Thoracic aorta (tissue), 2 donors: ENCODE data around the gene DAAM1. TPM values are rescaled to one million over a fixed set of nuclear protein-coding genes. Genes with fewer than 3 reads are reported as not detected.
A peak's percentile ranks its signal among the peaks of the same experiment; 100 is the strongest.

ENCODE experiments used
- ATAC-seq: fragments of 150-250 bp; one replicate; pipeline ENCODE4 v1.8.0; 2017; ENCODE audit warnings: low read depth; ENCODE audit not compliant: insufficient number of reproducible peaks, low FRiP score
- DNase-seq: peaks from one replicate; pipeline ENCODE4 v3.0.0-alpha.2; 2020; ENCODE audit warnings: low spot score
- H3K27ac ChIP-seq, 2 donors: fragments of 200-600 bp; sonication (generic); 1 replicate in 1 of 2; 2 replicates in 1 of 2; pipeline ENCODE4 v1.5.1; 2016; ENCODE audit warnings: mild to moderate bottlenecking in 2 of 2, moderate library complexity in 2 of 2
- H3K27me3 ChIP-seq: fragments of 200-600 bp; sonication (generic); replicated peaks from 2 replicates; pipeline ENCODE4 v1.6.0; 2016; ENCODE audit warnings: mild to moderate bottlenecking; ENCODE audit not compliant: insufficient read depth
- H3K36me3 ChIP-seq: fragments of 200-600 bp; sonication (generic); one replicate; pipeline ENCODE4 v1.5.1; 2016
- H3K4me1 ChIP-seq, 2 donors: fragments of 200-600 bp; sonication (generic); 1 replicate in 1 of 2; 2 replicates in 1 of 2; pipeline versions ENCODE4 v1.5.1 to v1.6.0; 2016; ENCODE audit warnings: low read depth in 2 of 2, mild to moderate bottlenecking in 1 of 2; ENCODE audit not compliant: control insufficient read depth in 1 of 2
- H3K4me3 ChIP-seq: fragments of 200-600 bp; sonication (generic); 2 replicates; pipeline ENCODE4 v1.5.1; 2016; ENCODE audit warnings: mild to moderate bottlenecking
- H3K9me3 ChIP-seq: fragments of 200-600 bp; sonication (generic); 2 replicates; pipeline ENCODE4 v1.5.1; 2016
- total RNA-seq, 2 donors: library from RNA; depleted of rRNA; stranded (reverse); fragments of >200 nt; gene quantifications; one replicate each; pipeline versions ENCODE4 v1.1.0 to v1.2.3, GENCODE V29; 2016
- TF ChIP-seq, protein P1 (sequence below): fragments of 200-600 bp; sonication (generic); IDR thresholded peaks from one replicate; pipeline ENCODE4 v1.5.1; 2019; ENCODE audit warnings: antibody characterized with exemption

The DAAM1 gene
- total RNA-seq, 2 donors from 2014 or later: 35.9 to 56.6 TPM

DNA sequence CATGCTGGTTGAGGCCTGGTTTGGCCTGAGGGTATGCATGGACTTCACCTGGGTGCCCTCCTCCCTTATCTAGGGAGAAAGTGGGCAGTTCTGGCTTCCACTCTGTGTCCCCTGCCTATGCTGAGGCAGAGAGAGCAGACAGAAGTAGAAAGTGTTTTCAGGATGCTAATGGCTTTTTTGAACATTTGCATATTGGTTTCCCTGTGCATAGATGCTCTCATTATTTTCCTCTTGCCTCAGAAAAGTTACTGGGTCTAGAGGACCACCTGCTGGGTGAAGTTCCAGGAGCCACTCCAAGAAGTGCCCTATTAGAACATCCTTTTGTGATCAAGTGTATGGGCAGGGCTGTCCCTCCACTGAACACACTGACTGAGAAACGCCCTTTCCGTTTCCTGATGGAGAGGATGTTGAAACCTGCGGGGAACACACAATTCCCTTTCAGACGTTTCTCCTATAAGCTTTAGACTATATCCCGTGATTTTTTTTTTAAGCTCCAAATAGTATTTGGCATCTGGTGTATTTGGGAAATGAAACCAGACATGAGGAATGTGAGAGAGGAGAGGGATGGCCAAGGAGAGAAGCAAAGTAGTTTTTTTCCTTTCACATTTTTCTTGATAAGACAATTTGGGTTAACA, 66.6 kb downstream of the DAAM1 start:
- no peak for DNase-seq
- peak; percentile 38 for ATAC-seq
- H3K4me3 ChIP-seq: peak overlapping the region; percentile 12
- H3K27me3 ChIP-seq: no peaks in the 10 kb centered on the region
- H3K27ac ChIP-seq: peak overlapping the region; percentile 79 to 83
- TF ChIP-seq, protein P1, sequence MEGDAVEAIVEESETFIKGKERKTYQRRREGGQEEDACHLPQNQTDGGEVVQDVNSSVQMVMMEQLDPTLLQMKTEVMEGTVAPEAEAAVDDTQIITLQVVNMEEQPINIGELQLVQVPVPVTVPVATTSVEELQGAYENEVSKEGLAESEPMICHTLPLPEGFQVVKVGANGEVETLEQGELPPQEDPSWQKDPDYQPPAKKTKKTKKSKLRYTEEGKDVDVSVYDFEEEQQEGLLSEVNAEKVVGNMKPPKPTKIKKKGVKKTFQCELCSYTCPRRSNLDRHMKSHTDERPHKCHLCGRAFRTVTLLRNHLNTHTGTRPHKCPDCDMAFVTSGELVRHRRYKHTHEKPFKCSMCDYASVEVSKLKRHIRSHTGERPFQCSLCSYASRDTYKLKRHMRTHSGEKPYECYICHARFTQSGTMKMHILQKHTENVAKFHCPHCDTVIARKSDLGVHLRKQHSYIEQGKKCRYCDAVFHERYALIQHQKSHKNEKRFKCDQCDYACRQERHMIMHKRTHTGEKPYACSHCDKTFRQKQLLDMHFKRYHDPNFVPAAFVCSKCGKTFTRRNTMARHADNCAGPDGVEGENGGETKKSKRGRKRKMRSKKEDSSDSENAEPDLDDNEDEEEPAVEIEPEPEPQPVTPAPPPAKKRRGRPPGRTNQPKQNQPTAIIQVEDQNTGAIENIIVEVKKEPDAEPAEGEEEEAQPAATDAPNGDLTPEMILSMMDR: no peak
- H3K9me3 ChIP-seq: no peaks in the 10 kb centered on the region
- H3K36me3 ChIP-seq: no peaks in the 10 kb centered on the region
- peaks cover 49 to 84% of the 10 kb centered on the region in 2 donors for H3K4me1 ChIP-seq

DNA sequence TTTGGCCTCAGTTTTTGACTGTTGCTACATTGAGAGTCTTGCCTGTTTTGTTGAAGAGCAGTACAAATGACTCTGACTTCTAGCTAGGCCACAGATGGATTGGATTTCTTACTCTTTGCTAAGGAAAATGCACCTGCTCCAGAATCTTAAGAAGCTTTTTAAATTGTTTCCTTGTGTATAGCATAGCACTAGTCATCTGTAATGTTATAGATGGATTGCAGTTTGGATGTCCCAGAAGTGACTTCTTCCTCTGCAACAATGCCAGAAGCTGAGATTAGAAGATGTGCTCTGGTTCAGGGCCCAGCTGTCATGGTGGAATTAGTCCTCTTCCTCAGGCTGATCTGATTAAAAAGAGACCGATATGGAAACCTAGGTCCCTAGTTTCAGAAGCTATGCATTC, 67.9 kb downstream of the DAAM1 start:
- DNase-seq (no peak), ATAC-seq (no peak)
- no peaks in the 10 kb centered on the region for H3K9me3 ChIP-seq
- peak overlapping the region; percentile 79 to 83 for H3K27ac ChIP-seq
- no peak overlapping the region for H3K4me3 ChIP-seq
- TF ChIP-seq, protein P1: no peak
- no peaks in the 10 kb centered on the region for H3K27me3 ChIP-seq
- no peaks in the 10 kb centered on the region for H3K36me3 ChIP-seq
- peaks cover 49 to 78% of the 10 kb centered on the region in 2 donors for H3K4me1 ChIP-seq

DNA sequence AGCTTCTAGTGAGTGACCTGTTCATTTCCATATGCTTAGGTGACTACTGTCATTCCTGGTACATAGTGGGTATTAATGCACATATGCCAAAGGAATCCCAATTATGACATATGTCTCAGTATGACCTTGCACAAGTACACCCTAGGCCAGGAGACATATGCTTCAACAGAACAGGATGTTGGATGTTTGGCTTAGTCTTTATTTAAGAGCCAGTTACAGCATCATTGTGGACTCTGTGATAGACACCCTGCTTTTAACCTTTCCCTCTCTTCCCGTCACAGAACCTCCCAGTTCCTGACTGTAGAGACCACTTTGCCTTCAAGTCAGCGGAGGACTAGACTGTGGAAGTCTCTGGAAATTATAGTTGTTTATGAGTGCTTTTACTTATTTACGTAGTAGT, 72.9 kb downstream of the DAAM1 start:
- ATAC-seq (no peak), DNase-seq (no peak)
- Histone ChIP-seq H3K27me3 (no peaks in the 10 kb centered on the region), H3K4me3 (no peak overlapping the region), H3K36me3 (peaks cover 3% of the 10 kb centered on the region), H3K4me1 (peaks cover 9 to 48% of the 10 kb centered on the region in 2 donors), H3K27ac (no peak overlapping the region), H3K9me3 (no peaks in the 10 kb centered on the region)
- TF ChIP-seq, protein P1: no peak

DNA sequence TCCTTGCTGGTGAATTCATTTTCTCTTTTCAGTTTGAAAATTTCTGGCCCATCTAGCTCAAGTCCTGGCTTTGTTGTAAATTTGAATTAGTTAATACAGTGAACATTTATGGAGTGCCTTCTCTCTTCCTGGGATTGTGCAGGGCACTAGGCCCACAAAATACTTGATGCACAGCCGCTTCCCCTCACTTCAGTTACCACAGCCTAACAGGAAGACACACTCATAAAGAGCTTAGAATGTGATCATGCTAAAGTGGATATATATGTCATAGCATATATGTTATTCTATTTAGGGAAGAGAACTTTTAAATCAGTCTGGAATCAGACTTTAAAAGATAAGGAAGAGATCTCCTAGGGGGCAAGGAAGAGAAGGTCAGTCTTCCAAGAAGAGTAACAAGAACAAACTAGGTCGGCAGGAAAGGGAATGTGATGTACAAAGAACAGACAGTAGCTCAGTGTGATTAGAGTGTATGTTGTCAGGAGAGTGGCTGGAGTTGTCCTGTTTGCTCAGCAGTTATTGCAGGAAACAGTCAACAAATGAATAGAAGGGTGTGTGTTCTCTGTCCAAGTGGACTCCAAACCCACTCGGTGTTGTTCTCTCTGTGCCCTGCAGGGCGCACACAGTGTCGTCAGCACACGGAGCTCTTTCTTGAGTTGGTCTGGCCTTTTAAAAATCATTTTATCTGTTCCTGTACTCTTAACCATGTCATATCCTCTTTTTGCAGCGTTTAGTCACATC, 74.4 kb downstream of the DAAM1 start:
- DNase-seq (no peak), ATAC-seq (no peak)
- H3K4me1 ChIP-seq: peaks cover 6 to 32% of the 10 kb centered on the region in 2 donors
- H3K27me3 ChIP-seq: no peaks in the 10 kb centered on the region
- TF ChIP-seq, protein P1: peak; percentile 8
- no peak overlapping the region for H3K27ac ChIP-seq
- H3K36me3 ChIP-seq: peaks cover 3% of the 10 kb centered on the region
- H3K4me3 ChIP-seq: no peak overlapping the region
- no peaks in the 10 kb centered on the region for H3K9me3 ChIP-seq

DNA sequence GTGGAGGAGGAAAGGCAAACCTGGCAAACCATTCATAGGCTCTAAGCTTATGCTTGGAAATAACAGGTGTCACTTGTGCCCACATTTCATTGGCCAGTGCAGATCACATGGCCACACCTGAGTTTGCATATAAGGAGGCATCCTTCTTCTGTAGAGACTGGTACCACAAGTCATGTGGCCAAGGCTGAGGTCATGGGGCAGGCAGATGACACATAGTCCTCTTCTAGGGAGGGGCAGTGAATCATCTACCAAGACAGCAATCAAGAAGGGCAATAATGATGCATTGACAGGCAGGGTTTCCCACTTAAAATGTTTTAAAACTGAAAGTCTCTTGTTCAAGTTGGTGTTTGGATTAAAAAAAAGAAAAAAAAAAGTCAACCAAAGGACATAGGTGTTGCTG, 77.3 kb downstream of the DAAM1 start:
- Histone ChIP-seq H3K27me3 (no peaks in the 10 kb centered on the region), H3K4me3 (no peak overlapping the region), H3K27ac (no peak overlapping the region), H3K4me1 (peaks cover 0 to 44% of the 10 kb centered on the region in 2 donors), H3K9me3 (no peaks in the 10 kb centered on the region), H3K36me3 (peaks cover 3% of the 10 kb centered on the region)
- DNase-seq (no peak), ATAC-seq (no peak)
- TF ChIP-seq, protein P1: no peak
